H7 (cell line): Measurements from ENCODE around the gene AFDN. TPM values are rescaled to one million over a fixed set of nuclear protein-coding genes. Genes with fewer than 3 reads are reported as not detected.
"Not testable (repeated sequence)": the region's sequence is repeated elsewhere in the genome, so short reads cannot be mapped to it uniquely, and the experiment has no call there.

ENCODE experiments used
- DNase-seq: peaks from one replicate; pipeline ENCODE4 v3.0.0; 2012
- H3K27me3 ChIP-seq: 2 replicates; pipeline ENCODE4 v1.6.0; 2011; ENCODE audit warnings: mild to moderate bottlenecking, low read length; ENCODE audit not compliant: control insufficient read depth, insufficient read depth
- H3K36me3 ChIP-seq: replicated peaks from 2 replicates; pipeline ENCODE4 v1.5.1; 2011; ENCODE audit warnings: low read length; ENCODE audit not compliant: control insufficient read depth, insufficient read depth
- H3K4me3 ChIP-seq: 2 replicates; pipeline ENCODE4 v1.5.1; 2011; ENCODE audit warnings: low read depth, mild to moderate bottlenecking, control low read depth, low read length, moderate library complexity; ENCODE audit not compliant: insufficient read depth
- total RNA-seq: library from RNA; depleted of rRNA; stranded (reverse); fragments of >200 nt; shearing (Covaris generic); gene quantifications from 2 replicates; pipeline ENCODE4 v1.2.3, GENCODE V29; 2014

Gene AFDN
- total RNA-seq, 1 experiment from 2014 or later: 67.6 TPM

- Histone ChIP-seq H3K36me3 (no peaks in the 10 kb centered on the region), H3K27me3 (no peaks in the 10 kb centered on the region), H3K4me3 (no peak overlapping the region)
- DNase-seq: no peak
Observed at GRCh38 chr6:167990016-167990945, 163.6 kb downstream of the AFDN start.

GRCh38 chr6:167993169-167993568 is 166.5 kb downstream of the AFDN start:
- H3K4me3 ChIP-seq: no peak overlapping the region
- no peaks in the 10 kb centered on the region for H3K27me3 ChIP-seq
- DNase-seq: no peak
- no peaks in the 10 kb centered on the region for H3K36me3 ChIP-seq

GRCh38 chr6:167993831-167994230 is 167.1 kb downstream of the AFDN start:
- Histone ChIP-seq H3K4me3 (no peak overlapping the region), H3K36me3 (no peaks in the 10 kb centered on the region), H3K27me3 (no peaks in the 10 kb centered on the region)
- DNase-seq: no peak

- no peak for DNase-seq
- Histone ChIP-seq H3K4me3 (no peak overlapping the region), H3K36me3 (no peaks in the 10 kb centered on the region), H3K27me3 (no peaks in the 10 kb centered on the region)
Observed at GRCh38 chr6:167995302-167995701, 168.6 kb downstream of the AFDN start.

GRCh38 chr6:167995731-167996151 is 169.0 kb downstream of the AFDN start:
- DNase-seq: no peak
- no peaks in the 10 kb centered on the region for H3K27me3 ChIP-seq
- no peak overlapping the region for H3K4me3 ChIP-seq

GRCh38 chr6:167996424-167997199 is 169.9 kb downstream of the AFDN start:
- Histone ChIP-seq H3K4me3 (peak overlapping the region; percentile 18; the same call in 1 of the 2 replicates), H3K27me3 (no peaks in the 10 kb centered on the region), H3K36me3 (no peaks in the 10 kb centered on the region)
- DNase-seq: peak; percentile 82

More at GRCh38 chr6:167995731-167996151, 169.0 kb downstream of the AFDN start:
- no peaks in the 10 kb centered on the region for H3K36me3 ChIP-seq

GRCh38 chr6:167997642-167998041 is 170.9 kb downstream of the AFDN start, which contains the start of gene KIF25:
KIF25 (plus strand) TSS chr6:167997671; CDS start chr6:168029586, 31,915 bp downstream.
- Histone ChIP-seq H3K27me3 (no peaks in the 10 kb centered on the region), H3K36me3 (no peaks in the 10 kb centered on the region), H3K4me3 (peak within 1 kb of the TSS; percentile 18; the same call in 1 of the 2 replicates)
- DNase-seq: no peak

- H3K27me3 ChIP-seq: no peaks in the 10 kb centered on the region
- DNase-seq: no peak
- H3K36me3 ChIP-seq: no peaks in the 10 kb centered on the region
- no peak overlapping the region for H3K4me3 ChIP-seq
Observed at GRCh38 chr6:167998215-167998614, 171.5 kb downstream of the AFDN start.

- no peaks in the 10 kb centered on the region for H3K27me3 ChIP-seq
- no peak overlapping the region for H3K4me3 ChIP-seq
- H3K36me3 ChIP-seq: no peaks in the 10 kb centered on the region
- DNase-seq: no peak
Observed at GRCh38 chr6:168000198-168001028, 173.7 kb downstream of the AFDN start.

- no peak overlapping the region for H3K4me3 ChIP-seq
- H3K27me3 ChIP-seq: no peaks in the 10 kb centered on the region
- no peak for DNase-seq
- H3K36me3 ChIP-seq: no peaks in the 10 kb centered on the region
Observed at GRCh38 chr6:168001029-168001332, 174.3 kb downstream of the AFDN start.

GRCh38 chr6:168001514-168001913 is 174.8 kb downstream of the AFDN start:
- H3K36me3 ChIP-seq, DNase-seq, H3K4me3 ChIP-seq, H3K27me3 ChIP-seq: not testable (repeated sequence)

- no peaks in the 10 kb centered on the region for H3K27me3 ChIP-seq
- H3K4me3 ChIP-seq: no peak overlapping the region
- no peaks in the 10 kb centered on the region for H3K36me3 ChIP-seq
- no peak for DNase-seq
Observed at GRCh38 chr6:168002804-168003203, 176.1 kb downstream of the AFDN start.

- Histone ChIP-seq H3K27me3 (no peaks in the 10 kb centered on the region), H3K36me3 (no peaks in the 10 kb centered on the region), H3K4me3 (no peak overlapping the region)
- no peak for DNase-seq
Observed at GRCh38 chr6:168004023-168004422, 177.3 kb downstream of the AFDN start.

- DNase-seq: no peak
- Histone ChIP-seq H3K36me3 (no peaks in the 10 kb centered on the region), H3K27me3 (no peaks in the 10 kb centered on the region), H3K4me3 (no peak overlapping the region)
Observed at GRCh38 chr6:168004945-168005344, 178.2 kb downstream of the AFDN start.
